Medulla oblongata (tissue), 1 donor: ENCODE measurements around the gene QKI.

Experiments used
- DNase-seq: peaks from one replicate; pipeline ENCODE4 v3.0.0-alpha.2; 2015; ENCODE audit errors: extremely low spot score

The QKI gene

DNA sequence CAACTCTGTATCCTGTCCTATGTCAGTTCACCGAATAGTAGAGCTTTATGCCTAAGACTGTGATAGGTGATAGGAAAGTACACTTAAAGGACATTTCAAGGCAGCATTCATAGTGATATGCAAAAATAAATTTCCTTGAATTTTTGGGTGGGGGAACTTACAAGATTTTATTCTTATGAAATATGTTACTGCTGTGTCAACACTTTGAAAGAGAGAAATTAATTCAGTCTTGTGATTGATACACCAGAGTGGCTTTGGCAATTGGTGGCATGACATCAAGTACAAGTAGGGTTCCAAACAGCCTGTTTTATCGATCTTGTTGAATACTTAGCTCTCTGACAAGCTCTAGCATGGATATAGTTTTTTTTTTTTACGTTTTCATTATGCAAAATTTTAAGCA is 72.3 kb downstream of the QKI start:
- DNase-seq: no peak

DNA sequence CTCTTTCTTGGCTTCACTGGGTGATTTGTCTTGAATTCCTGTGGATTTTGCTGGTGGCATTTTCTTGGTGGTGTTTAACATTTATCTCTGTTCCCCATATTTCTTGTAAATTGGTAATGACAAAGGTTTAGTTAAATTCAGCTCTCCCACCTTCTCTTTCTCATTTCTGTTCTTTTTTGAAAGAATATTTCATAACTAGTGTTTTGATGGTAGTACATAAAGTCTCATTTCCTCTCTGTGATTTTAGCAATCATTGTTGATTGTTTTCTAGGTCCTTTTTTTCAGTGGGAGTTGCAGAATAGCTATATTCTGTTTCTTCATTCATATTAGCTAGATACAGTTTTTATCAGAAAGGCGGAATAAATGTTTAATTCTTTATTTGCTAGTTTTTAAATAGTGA is 73.1 kb downstream of the QKI start:
- DNase-seq: no peak

DNA sequence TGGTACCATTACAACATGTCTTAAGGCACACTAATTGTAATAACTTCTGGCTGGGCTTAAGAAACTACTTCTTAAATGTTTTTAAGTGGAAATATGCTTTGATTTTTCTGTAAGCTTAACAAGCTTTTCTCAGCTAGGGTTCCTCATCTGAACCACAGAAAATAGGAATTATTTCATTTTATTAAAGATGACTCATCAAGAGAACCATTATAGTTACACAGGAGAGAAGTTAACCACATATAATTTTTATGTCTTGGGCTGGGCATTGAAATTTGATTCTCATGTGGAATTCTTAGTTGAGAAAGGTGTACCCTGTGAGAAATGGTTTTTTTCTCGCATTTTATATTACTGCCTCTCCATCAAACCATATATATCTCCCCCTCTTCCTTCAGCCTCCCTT is 75.1 kb downstream of the QKI start:
- no peak for DNase-seq

DNA sequence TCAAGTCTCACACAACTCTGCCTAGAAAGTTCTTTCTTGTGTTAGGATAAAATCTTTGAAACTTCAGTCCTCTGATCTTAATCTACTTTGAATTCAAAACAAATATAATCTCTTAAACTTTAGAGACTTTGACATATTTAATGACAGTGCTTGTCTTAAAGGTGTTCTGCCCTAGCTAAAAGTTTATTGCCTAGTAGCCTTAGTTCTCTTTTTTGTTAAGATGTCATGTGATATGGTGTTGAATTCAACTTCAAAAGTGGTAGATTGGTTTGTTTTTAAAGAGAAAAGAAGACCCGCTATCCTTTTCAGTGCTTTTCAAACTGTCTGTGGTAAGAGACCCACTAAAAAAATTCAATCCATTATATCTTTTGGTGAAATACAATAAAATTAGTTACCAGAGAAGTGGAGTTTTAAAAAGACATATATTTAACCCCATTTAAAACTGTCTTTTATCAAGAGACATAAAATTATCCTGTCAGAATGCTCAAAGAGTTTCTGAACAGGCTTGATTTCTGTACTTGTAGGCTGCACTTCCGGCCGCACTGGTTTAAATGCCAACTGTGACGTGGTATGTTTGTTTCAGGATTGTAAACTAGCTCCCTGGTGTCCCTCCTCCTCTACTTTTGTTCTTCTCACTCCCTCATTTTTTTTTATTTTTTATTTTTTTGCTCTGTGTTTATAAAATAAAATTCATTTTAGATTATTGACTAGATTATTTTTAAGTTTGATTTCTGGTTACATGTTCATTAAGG is 76.5 kb downstream of the QKI start:
- peak; percentile 63 for DNase-seq

DNA sequence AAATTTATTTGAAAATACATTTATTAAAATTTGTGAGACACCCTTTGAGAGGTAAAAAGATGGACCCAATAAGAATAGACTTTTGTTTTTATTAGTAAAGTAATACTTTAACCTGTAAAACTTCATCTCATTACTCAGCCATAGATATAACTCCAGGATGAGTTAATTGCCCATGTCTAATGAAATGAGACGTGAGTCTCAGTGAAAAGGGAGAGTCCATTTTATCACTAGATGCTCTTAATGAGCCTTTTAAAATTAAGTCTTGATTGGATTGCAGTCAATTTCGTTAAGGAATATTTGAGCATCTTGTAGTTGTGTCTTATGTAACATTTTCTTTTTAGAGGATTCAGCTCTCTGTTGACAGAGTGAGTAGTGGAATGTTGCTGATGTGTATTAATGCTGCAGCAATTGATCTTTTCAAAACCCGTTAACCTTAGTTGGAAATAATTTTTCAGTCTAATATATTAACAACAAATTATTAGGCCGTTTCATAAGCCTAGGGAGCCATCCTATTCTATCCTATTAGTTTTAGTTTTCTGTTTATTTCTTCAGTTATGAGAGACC is 77.3 kb downstream of the QKI start:
- no peak for DNase-seq

DNA sequence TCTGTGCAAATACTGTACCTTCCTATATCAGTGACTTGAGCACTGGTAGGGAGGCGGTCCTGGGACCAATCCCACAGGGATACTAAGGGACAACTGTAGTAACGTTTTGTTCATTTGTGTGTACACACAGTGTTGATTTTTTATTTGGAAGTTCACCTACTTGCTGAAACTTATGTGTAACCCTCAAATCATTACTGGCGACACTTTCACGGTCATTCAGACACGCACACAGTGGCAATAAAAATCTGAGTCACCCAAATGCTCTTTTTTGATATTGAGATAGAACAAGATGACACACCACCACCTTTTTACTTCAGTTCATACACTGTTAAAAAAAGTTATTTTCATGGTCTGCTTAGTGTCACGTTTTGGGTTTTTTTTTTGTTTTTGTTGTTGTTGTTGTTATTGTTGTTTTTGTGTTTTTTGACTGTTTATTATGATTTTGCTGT is 79.8 kb downstream of the QKI start:
- DNase-seq: no peak

DNA sequence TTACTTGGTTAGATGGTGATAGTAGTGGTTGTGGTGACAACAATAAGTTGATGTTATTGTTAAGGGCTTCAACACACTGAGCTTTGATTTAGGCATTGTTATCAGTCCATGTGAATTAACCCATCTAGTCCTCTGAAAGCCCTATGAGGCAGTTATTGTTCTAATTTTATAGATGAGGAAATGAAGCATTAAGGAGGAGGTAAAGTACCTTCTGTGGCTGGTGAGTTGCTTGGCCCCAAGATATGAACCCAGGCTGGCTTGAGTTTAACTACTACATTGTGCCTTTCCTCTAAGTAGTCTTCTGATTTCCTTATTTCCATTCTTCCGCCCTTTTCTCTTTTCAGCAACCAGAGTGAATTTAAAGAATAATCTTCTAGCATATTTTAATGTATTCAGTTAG is 81.7 kb downstream of the QKI start:
- DNase-seq: no peak

DNA sequence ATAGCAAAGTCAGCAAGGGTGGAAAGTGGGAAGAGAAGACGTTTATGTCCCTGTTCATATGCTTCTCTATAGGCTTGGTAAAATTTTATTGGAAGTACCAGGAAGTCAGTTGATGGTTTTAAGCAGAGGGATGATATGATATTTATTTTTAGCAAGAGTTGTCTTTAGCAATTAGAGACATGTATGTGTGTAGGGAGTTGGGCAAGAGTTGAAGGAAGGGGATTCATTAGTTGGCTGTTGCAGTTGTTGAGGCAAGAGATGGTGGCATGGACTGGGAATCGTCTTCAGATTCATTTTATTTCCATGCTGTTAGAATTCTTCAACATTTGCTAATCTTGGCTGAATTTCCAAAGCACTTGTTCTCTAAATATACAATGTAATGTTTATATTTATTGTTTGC is 85.6 kb downstream of the QKI start:
- DNase-seq: no peak

DNA sequence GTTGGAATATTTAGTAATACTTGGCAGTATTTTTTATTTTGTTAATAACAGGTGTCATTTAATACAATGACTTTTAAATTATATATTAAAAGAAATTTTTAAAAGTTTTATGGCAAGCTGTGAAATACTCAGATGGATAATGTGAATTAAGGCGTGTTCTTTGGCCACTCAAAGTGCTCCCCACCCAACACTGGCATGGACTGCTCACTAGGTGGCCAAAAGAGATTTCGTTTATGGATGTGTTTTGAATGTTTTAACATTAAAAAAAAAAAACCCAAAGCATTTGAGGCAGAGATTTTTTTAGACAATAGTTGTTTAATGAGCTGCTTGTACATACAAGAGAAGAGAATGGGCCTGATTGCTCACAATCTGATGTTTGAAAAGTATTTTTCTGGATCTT is 86.5 kb downstream of the QKI start:
- DNase-seq: no peak

DNA sequence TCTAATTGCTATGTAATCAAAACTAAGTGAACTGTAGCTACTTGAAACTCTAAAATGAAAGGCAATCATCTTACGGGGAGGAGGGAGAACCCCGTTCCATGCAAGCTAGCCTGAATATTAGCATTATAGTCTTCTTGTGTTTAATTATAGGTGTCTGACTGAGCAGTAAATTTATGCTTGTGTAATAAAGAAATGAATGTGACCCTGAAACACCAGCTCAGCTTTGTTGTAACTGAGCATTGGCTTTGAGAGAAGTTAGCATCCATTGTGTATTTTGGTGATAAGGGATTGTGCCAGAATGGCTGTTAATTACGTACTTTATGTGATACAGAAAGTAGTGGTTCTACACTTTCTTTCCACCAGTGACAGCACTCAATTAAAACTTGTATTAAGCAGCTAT is 86.9 kb downstream of the QKI start:
- no peak for DNase-seq

DNA sequence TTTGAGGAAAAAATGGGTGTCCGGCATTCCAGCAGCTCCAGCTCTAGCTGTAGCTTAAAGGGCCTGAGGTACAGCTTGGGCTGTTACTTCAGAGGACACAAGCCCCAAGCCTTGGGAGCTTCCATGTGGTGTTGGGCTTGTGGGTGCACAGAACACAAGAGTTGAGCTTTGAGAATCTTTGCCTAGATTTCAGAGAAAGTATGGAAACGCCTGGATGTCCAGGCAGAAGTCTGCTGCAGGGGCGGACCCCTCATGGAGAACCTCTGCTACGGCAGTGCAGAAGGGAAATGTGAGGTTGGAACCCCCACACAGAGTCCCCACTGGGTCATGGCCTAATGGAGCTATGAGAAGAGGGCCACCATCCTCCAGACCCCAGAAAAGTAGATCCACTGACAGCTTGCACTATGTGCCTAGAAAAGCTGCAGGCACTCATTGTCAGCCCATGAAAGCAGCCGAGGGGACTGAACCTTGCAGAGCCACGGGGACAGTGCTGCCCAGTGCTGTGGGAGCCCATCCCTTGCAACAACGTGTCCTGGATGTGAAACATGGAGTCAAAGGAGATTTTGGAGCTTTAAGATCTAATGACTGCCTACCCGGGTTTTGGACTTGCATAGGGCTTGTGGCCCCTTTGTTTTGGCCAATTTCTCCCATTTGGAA is 90.6 kb downstream of the QKI start:
- no peak for DNase-seq

DNA sequence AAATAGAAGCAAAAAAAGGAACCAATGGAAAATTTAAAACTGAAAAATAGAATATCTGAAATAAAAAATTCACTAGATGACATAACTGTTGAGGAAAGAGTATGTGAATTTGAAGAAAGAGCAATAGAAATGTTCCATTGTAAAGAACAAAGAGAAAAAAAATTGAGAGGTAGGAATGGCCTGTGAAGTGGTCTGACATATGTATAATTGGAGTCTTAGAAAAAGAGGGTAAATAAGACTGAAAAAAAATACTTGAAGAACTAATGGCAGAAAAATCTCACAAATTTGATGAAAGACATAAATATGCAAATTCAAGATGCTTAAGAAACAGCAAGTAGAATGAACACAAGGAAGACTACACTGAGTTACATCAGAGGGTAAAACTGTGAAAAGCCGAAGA is 93.4 kb downstream of the QKI start:
- DNase-seq: no peak

DNA sequence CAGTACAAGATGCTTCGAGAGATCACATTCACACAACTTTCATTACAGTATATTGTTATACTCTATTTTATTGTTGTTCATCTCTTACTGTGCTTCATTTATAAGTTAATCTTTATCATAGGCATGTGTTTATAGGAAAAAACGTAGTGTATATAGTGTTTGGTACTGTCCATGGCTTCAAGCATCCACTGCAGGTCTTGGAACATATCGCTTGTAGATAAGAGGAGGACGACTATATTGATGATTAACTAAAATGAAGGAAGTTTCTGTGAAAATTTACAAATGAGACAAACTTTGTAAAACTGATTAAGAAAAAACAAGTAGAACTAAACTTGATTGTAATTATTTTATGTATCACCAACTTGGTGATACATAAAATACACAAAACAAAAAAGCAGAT is 98.5 kb downstream of the QKI start:
- no peak for DNase-seq

DNA sequence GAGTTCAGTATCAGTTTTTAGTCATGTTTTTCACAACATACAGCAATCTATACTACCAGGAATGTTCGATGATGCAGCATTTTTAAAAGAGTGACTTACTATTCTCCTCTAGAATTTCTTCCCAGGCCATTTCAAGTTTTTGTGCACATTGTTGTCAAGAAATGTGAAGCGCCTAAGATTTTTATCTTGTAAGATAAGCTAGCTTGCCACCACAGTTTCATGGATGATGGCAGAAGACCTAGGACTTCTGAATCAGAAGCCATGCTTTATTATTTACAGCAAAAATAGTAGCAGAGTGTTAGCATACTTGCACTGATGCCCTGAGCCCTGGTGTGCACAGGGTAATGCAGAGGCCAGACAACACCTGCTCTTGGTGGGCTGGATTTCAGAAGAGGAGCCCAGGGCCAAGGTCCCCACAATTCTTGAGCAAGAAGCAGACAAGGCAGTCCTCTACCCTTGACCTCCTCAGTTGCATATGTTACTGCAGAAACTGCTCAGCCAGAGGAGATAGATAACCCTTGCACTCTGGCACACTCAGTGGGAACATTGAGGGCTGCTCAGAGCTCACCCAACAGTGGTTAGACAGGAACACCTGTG is 99.2 kb downstream of the QKI start:
- no peak for DNase-seq

DNA sequence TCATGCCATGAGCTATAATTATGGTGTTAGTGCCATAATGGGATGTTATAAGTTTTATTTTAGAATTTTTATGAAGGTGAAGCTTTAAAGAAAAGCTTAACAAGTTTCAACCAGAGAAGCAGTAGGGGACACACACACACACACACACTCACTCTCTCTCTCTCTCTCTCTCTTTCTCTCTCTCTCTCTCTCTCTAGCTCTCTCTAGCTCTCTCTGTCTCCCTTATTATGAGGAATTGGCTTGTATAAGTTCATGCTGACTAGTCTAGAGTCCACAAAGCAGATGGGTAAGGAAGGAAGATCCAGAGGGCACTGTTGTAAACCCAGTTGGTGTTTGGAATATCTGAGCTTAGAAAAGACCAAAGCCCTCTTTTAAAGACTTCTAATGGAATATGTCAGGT is 102.4 kb downstream of the QKI start:
- DNase-seq: no peak

DNA sequence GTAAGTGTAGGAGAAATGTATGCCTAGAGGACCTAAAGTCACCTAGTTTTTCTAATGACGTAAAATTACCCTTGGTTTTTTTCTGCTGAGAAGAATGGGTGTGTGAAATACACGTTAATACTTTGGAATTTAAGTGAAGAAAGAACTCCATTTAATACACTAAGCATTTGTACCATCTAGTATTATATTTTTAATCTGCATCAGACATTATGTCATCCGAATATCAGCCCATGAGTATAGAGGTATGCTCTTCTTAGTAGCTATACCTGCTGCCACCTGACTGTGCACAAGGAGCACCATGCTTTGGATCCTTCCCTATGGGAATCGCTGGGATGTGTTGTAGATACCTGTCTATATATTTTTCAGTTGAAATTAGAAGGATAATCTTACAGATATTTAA is 106.4 kb downstream of the QKI start:
- no peak for DNase-seq

DNA sequence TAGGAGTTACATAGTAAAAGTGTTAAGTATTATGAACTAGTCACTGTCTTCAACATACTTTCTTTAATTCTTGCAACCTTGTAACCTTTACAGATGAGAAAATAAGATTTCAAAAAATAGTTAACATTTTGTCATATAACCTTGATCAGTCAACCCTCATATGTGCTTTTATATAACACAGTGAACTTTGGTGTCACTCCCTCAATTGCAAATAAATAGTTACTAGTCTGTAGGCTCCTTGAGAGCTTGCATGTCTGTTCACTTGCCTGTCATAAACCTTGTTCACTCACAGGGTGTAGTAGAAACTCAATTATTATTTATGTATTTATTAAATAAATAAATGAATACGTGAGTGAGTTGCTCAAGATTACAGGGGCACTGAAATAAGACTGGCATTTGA is 107.5 kb downstream of the QKI start:
- no peak for DNase-seq

DNA sequence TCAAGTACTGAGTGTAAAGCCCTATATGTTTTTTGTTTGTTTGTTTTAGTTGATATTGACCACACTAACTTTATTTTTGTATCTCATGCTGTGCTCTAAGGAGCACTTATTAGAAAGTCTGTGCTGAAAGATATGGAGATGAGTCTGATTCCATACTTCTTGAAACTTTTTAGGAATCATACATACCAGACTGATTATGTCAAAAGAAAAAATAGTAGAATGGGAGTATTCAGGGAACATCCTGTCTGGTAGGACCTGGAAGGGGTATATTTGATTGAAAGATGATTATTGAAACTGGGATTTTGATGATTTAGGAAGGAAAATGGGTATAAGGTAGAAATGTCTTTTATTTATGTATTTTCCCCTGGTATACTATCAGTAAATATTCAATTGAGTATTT is 111.4 kb downstream of the QKI start:
- DNase-seq: no peak

DNA sequence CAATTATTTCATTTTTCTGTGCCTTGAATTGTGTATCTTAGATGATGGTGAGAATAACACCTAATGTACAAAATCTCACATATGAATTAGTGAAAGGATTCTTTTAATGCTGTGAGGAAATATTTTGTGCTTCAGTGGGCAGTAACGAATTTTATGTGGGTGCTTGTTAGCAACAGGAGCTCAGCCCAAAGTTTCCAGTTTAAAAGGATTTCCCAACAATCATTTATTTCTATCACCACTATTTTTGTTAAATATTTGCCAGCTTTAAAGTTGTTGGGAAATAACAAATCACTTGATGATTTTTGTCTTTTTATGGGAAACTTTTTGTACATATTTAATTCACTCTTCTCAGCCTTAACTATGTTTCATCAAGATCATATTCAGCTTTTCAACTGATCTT is 111.8 kb downstream of the QKI start:
- DNase-seq: no peak

DNA sequence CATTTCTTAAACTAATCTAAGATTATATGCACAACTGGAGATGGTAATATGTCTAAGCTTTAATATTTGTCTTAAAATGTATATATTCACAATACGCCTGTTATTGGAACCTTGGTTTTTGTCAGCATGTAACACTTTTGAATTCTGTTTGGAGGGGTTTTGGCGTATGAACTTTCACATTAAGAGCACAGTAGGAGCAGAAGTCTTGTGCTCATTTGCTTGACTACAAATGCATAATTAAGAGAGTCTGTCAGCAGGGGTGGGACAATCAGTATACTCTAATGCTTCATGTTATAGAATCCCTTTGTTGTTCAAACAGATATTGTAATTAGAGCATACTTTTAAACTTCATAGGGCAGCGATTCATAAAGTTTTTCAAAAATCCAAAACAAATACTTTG is 112.8 kb downstream of the QKI start:
- DNase-seq: no peak

DNA sequence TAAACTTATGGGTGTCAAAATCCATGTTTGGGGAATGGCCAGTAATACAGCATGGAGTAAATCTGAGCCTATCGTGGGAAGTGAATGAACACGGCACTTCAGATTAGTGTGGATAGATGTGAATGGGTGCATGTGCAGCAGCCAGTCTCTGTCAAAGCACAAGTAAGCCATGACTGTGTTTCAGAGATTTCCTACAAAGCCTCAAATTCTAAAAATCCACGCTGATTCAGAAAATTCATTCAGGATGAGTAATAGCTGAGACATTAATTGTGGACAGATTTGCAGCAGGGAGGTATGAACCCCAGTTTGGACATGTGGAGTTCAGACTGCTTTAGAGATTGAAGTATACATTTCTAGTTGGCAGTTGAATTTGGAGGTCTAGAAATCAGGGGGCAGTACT is 115.1 kb downstream of the QKI start:
- DNase-seq: no peak

DNA sequence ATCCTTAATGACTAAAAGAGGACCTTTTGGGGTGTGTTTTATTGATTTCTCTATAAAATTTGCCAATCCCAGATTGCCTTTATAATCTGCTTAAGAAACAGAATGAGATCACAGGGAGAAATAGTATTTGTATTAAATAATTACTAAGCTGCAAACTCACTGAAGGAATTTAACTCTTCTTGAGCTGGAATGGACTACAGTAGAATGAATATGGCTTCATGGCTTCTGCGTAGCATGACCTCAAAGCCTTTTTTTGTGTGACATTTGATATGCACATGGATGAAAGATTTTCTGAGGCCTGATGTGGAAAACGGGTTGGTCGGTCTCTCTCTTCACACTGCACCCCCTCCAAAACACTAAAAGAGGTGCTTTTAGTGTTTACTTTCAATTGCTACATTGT is 115.9 kb downstream of the QKI start:
- no peak for DNase-seq

DNA sequence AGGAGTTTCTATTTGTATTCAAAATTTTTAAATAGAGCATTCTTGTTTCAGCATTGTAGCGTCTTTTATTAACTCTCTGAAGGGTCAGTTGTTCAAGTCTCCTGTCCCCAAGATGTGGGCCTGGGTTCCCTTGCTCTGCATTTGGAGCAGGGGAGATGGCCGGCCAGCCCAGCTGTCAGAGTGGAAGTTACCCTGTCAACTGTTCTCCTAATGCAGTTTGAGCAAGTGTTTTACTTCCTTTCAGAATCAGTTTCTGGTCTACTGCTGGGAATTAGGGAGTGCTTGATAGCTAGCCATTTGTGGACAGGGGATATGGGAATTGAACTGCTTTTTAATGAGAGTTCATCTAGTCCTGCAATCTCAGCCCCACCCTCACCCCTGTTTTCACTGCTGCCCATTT is 116.6 kb downstream of the QKI start:
- no peak for DNase-seq
